K562 (cell line): ENCODE measurements around the gene PPP1R16B. TPM values are rescaled to one million over a fixed set of nuclear protein-coding genes. Genes with fewer than 3 reads are reported as not detected.

Experiments used
- ATAC-seq: fragments of 200-7000 bp; cut with Tn5 transposase; 3 replicates; pipeline ENCODE4 v1.9.1; 2020; ENCODE audit warnings: moderate library complexity
- BruUV-seq: library from RNA; stranded (reverse); fragments of 400-500 nt; replicated peaks from 2 replicates; lab custom pipeline; 2021; lab: Mats Ljungman, UMichigan
- CTCF ChIA-PET: fragments of 300-600 bp; formaldehyde crosslinking; extraction: SDS; loops from one replicate; lab custom pipeline; 2021; ENCODE audit warnings: low intra/inter-chr PET ratio; lab: Yijun Ruan, JAX
- POLR2A ChIA-PET: fragments of 300-600, 350-650 bp; sonication (Branson Sonifier 250); formaldehyde crosslinking; extraction: SDS; loops from one replicate; lab custom pipeline; 2021; ENCODE audit warnings: antibody characterized with exemption, inconsistent platforms; lab: Yijun Ruan, JAX
- DNase-seq, 4 experiments: peaks; one replicate each; pipeline versions ENCODE4 v3.0.0 to v3.0.0-alpha.2; 2011 to 2018; ENCODE audit warnings: low spot score in 3 of 4, mixed read lengths in 3 of 4; ENCODE audit errors: extremely low read depth in 1 of 4
- FAIRE-seq: peaks from 2 replicates; lab custom pipeline; 2011; peaks lifted over from hg19 to GRCh38; lab: Jason Lieb, UNC
- H2AFZ ChIP-seq: 2 replicates; pipeline ENCODE4 v1.6.0; 2011; ENCODE audit warnings: low read depth, low read length, control low read depth, inconsistent platforms
- H3K27ac ChIP-seq: fragments of 200-600 bp; 3 replicates; pipeline ENCODE4 v1.8.0; 2011; ENCODE audit warnings: low read depth, mild to moderate bottlenecking, control low read depth, inconsistent platforms, low read length, moderate library complexity, mixed read lengths; ENCODE audit errors: extremely low read depth
- H3K27me3 ChIP-seq, 2 experiments: fragments of 300-600 bp in 1 of 2; 2 replicates in 1 of 2; 3 replicates in 1 of 2; pipeline versions ENCODE4 v1.6.0 to v1.8.0; 2011; ENCODE audit warnings: inconsistent platforms in 2 of 2, low read length in 2 of 2, mild to moderate bottlenecking in 1 of 2, mixed read lengths in 1 of 2, moderate library complexity in 1 of 2; ENCODE audit not compliant: control insufficient read depth in 2 of 2, insufficient read depth in 2 of 2
- H3K36me3 ChIP-seq: fragments of 300-600 bp; 3 replicates; pipeline ENCODE4 v1.8.0; 2011; ENCODE audit warnings: mild to moderate bottlenecking, low read length, inconsistent platforms; ENCODE audit not compliant: control insufficient read depth, insufficient read depth
- H3K4me1 ChIP-seq, 2 experiments: fragments of 200-600 bp in 1 of 2; replicated peaks in 1 of 2; 2 replicates in 1 of 2; 3 replicates in 1 of 2; pipeline versions ENCODE4 v1.5.1 to v1.8.0; 2011; ENCODE audit warnings: inconsistent platforms in 2 of 2, low read length in 2 of 2, mild to moderate bottlenecking in 1 of 2, mixed read lengths in 1 of 2, moderate library complexity in 1 of 2; ENCODE audit not compliant: control insufficient read depth in 2 of 2, insufficient read depth in 2 of 2
- H3K4me2 ChIP-seq: 2 replicates; pipeline ENCODE4 v1.6.1; 2011; ENCODE audit warnings: low read length, control low read depth, inconsistent platforms, mixed read lengths; ENCODE audit not compliant: insufficient read depth
- H3K4me3 ChIP-seq: fragments of 200-600 bp; sonication (generic), shearing (Covaris generic); 2 replicates; pipeline ENCODE4 v1.5.1; 2016; ENCODE audit warnings: control low read depth, inconsistent platforms
- H3K79me2 ChIP-seq: fragments of 200-600 bp; 3 replicates; pipeline ENCODE4 v1.8.0; 2011; ENCODE audit warnings: low read length, inconsistent platforms; ENCODE audit not compliant: control insufficient read depth, insufficient read depth
- H3K9ac ChIP-seq, 2 experiments: 2 replicates each; pipeline versions ENCODE4 v1.6.0 to v1.6.1; 2011; ENCODE audit warnings: low read depth in 2 of 2, low read length in 2 of 2, control low read depth in 1 of 2, inconsistent platforms in 1 of 2, mild to moderate bottlenecking in 1 of 2, mixed read lengths in 1 of 2; ENCODE audit not compliant: insufficient read depth in 1 of 2
- H3K9me1 ChIP-seq: one replicate; pipeline ENCODE4 v1.6.0; 2011; ENCODE audit warnings: inconsistent platforms, mild to moderate bottlenecking, low read length, moderate library complexity; ENCODE audit not compliant: control insufficient read depth, insufficient read depth
- H3K9me3 ChIP-seq: replicated peaks from 2 replicates; pipeline ENCODE4 v1.5.1; 2011; ENCODE audit warnings: low read depth, low read length, inconsistent platforms; ENCODE audit not compliant: control insufficient read depth, insufficient read depth
- H4K20me1 ChIP-seq: replicated peaks from 2 replicates; pipeline ENCODE4 v1.6.1; 2011; ENCODE audit warnings: low read length, inconsistent platforms, mixed read lengths; ENCODE audit not compliant: control insufficient read depth, insufficient read depth
- E2F8 ChIP-seq: fragments of 450-650 bp; IDR thresholded peaks from 2 replicates; pipeline ENCODE4 v1.7.1; 2018; ENCODE audit warnings: mild to moderate bottlenecking, low read depth; ENCODE audit not compliant: partially characterized antibody
- MAZ ChIP-seq, 2 experiments: fragments of 450-650 bp in 1 of 2; sonication (generic) in 1 of 2; formaldehyde crosslinking; IDR thresholded peaks in 1 of 2; conservative IDR thresholded peaks in 1 of 2; 2 replicates each; pipeline versions ENCODE4 v1.4.0 to v1.5.0; 2020; ENCODE audit warnings: mild to moderate bottlenecking in 1 of 2, missing genetic modification reagents in 1 of 2
- TCF3 ChIP-seq: sonication (generic); formaldehyde crosslinking; IDR thresholded peaks from 2 replicates; pipeline ENCODE4 v1.4.0; 2020; ENCODE audit warnings: mild to moderate bottlenecking, missing genetic modification reagents
- TCFL5 ChIP-seq: fragments of 250-450 bp; sonication (Bioruptor Pico); conservative IDR thresholded peaks from 2 replicates; pipeline ENCODE4 v1.6.1; 2021; ENCODE audit warnings: mild to moderate bottlenecking, moderate library complexity, matching md5 sums
- USF1 ChIP-seq: sonication (generic); formaldehyde crosslinking; IDR thresholded peaks from 2 replicates; pipeline ENCODE4 v1.9.0; 2022; ENCODE audit warnings: mild to moderate bottlenecking, missing genetic modification reagents
- ZNF124 ChIP-seq: sonication (generic); formaldehyde crosslinking; IDR thresholded peaks from 2 replicates; pipeline ENCODE4 v1.8.1; 2022; ENCODE audit warnings: missing genetic modification reagents
- ZNF263 ChIP-seq: sonication (generic); formaldehyde crosslinking; IDR thresholded peaks from 2 replicates; pipeline ENCODE4 v1.8.0; 2022; ENCODE audit warnings: mild to moderate bottlenecking, missing genetic modification reagents, borderline replicate concordance
- WGBS: fragments of 100-300 bp; shearing (Covaris generic); methylation state at CpG from one replicate; pipeline ENCODE4 v1.1.6; 2016; ENCODE audit warnings: low coverage, mixed read lengths; ENCODE audit not compliant: insufficient coverage; ENCODE audit errors: missing lambda C conversion rate; 5-methylcytosine and 5-hydroxymethylcytosine counted together
- in situ Hi-C: fragments of 300-500 bp; cut with MboI; formaldehyde crosslinking; loops from 4 replicates; pipeline ENCODE4 v1.15.0; 2018; ENCODE audit warnings: inconsistent platforms, mixed read lengths
- intact Hi-C: fragments of 100-400 bp; cut with micrococcal nuclease; formaldehyde crosslinking; loops from 2 replicates; pipeline ENCODE4 v1.14.2; 2022
- polyA plus RNA-seq, 8 experiments: library from polyadenylated mRNA; depleted of rRNA in 4 of 8; stranded (reverse) in 5 of 8; unstranded in 3 of 8; fragments of >200 nt; fragmentation: Nextera tagmentation in 2 of 8; fragmentation: Illumina TruSeq in 1 of 8; extraction: Ambion mirVana in 2 of 8; extraction: Trizol in 1 of 8; gene quantifications; 2 replicates each; pipeline versions ENCODE4 v1.2.1 to v1.2.3, GENCODE V29; 2011 to 2014; ENCODE audit warnings: inconsistent platforms in 1 of 8, missing spikeins in 1 of 8
- total RNA-seq, 7 experiments: library from RNA; depleted of rRNA in 6 of 7; stranded (reverse); fragments of >200 nt in 6 of 7; fragmentation: Illumina TruSeq in 2 of 7; extraction: Trizol in 2 of 7; gene quantifications; 2 replicates each; pipeline versions ENCODE4 v1.2.1 to v1.2.3, GENCODE V29; 2011 to 2021; ENCODE audit warnings: low replicate concordance in 1 of 7

PPP1R16B gene
- total and polyA plus RNA-seq, 9 of the 15 experiments (the other 6 are each of a cell fraction or from before 2014, with no cell fraction given), result 1.5 to 11.5 (median 6.8) TPM

- WGBS, result 41% methylated on average over 5 of the region's 5 CpGs
- BruUV-seq, result no TSS peak
- intact Hi-C loops, result no loop called here
- peaks cover 13 to 20% of the 10 kb centered on the region in 2 experiments for H3K4me1 ChIP-seq
- no peaks in the 10 kb centered on the region for H3K9me3 ChIP-seq
- in situ Hi-C loops, result no loop called here
- ChIA-PET CTCF (no interaction called here), POLR2A (interaction anchor here (0.6 to 1.7 kb wide), 2 partner anchors 95 to 108 kb away, joined by 3 to 4 read pairs; no protein-coding TSS in a partner anchor)
- H3K4me2 ChIP-seq, result no peak overlapping the region
- no peaks in the 10 kb centered on the region for H3K27me3 ChIP-seq
- TF ChIP-seq ZNF263 (CRISPR knock-in tag) (no peak), TCFL5 (CRISPR knock-in tag) (no peak), MAZ (CRISPR knock-in tag; conservative IDR thresholded peaks at IDR 0.05 in 1 of 2, IDR thresholded peaks at IDR 0.05 in 1 of 2) (no peak), USF1 (CRISPR knock-in tag) (no peak), TCF3 (CRISPR knock-in tag) (no peak), ZNF124 (no peak), E2F8 (no peak)
- no peak overlapping the region for H2AFZ ChIP-seq
- no peak overlapping the region for H3K9ac ChIP-seq
- no peaks in the 10 kb centered on the region for H3K9me1 ChIP-seq
- no peaks in the 10 kb centered on the region for H3K36me3 ChIP-seq
- no peak overlapping the region for H3K4me3 ChIP-seq
- DNase-seq (no peak), FAIRE-seq (no peak), ATAC-seq (no peak)
- no peaks in the 10 kb centered on the region for H3K79me2 ChIP-seq
- no peaks in the 10 kb centered on the region for H4K20me1 ChIP-seq
- no peak overlapping the region for H3K27ac ChIP-seq
Observed at GRCh38 chr20:38833154-38833856, 27.8 kb downstream of the PPP1R16B start.
